Heart right ventricle (tissue), 16 donors: ENCODE results near the gene ARRB1. TPM values are rescaled to one million over a fixed set of nuclear protein-coding genes. Genes with fewer than 3 reads are reported as not detected.
A peak's percentile ranks its signal among the peaks of the same experiment; 100 is the strongest.
"Not testable (repeated sequence)": the region's sequence is repeated elsewhere in the genome, so short reads cannot be mapped to it uniquely, and the experiment has no call there.

Source experiments
- ATAC-seq, 8 donors: fragments of 200-7000 bp; cut with Tn5 transposase; one replicate each; pipeline ENCODE4 v1.9.1; 2020; ENCODE audit warnings: mild to moderate bottlenecking in 8 of 8, moderate library complexity in 8 of 8, moderate number of reproducible peaks in 1 of 8
- DNase-seq, 2 donors: peaks; one replicate each; pipeline ENCODE4 v3.0.0-alpha.2; 2020
- H3K27ac ChIP-seq, 10 donors: fragments of 200-600 bp; sonication (generic) in 2 of 10; one replicate each; pipeline versions ENCODE4 v1.5.0 to v1.8.0; 2020 to 2022; ENCODE audit warnings: mild to moderate bottlenecking in 3 of 10
- H3K27me3 ChIP-seq, 7 donors: fragments of 200-600 bp; one replicate each; pipeline ENCODE4 v1.8.0; 2021 to 2022; ENCODE audit warnings: mild to moderate bottlenecking in 2 of 7
- H3K36me3 ChIP-seq, 9 donors: fragments of 200-600 bp; sonication (generic) in 1 of 9; one replicate each; pipeline versions ENCODE4 v1.5.0 to v1.8.0; 2020 to 2022; ENCODE audit warnings: mild to moderate bottlenecking in 2 of 9
- H3K4me1 ChIP-seq, 9 donors: fragments of 200-600 bp; sonication (generic) in 1 of 9; one replicate each; pipeline versions ENCODE4 v1.5.0 to v1.8.0; 2020 to 2022; ENCODE audit warnings: mild to moderate bottlenecking in 4 of 9
- H3K4me3 ChIP-seq, 10 donors: fragments of 200-600 bp; sonication (generic) in 2 of 10; one replicate each; pipeline versions ENCODE4 v1.5.0 to v1.8.0; 2020 to 2022; ENCODE audit warnings: mild to moderate bottlenecking in 7 of 10, moderate library complexity in 2 of 10
- H3K9me3 ChIP-seq, 11 donors: fragments of 200-600 bp in 10 of 11; sonication (generic) in 2 of 11; one replicate each; pipeline versions ENCODE4 v1.5.0 to v1.8.0; 2013 to 2022; ENCODE audit warnings: mild to moderate bottlenecking in 2 of 11, control low read depth in 1 of 11, moderate library complexity in 1 of 11
- CTCF ChIP-seq, 9 donors: fragments of 200-600 bp; sonication (generic) in 2 of 9; IDR thresholded peaks; one replicate each; pipeline versions ENCODE4 v1.5.0 to v1.8.0; 2021 to 2022; ENCODE audit warnings: antibody characterized with exemption in 9 of 9, mild to moderate bottlenecking in 5 of 9, moderate library complexity in 1 of 9
- WGBS, 2 donors: extraction: QIAGEN DNeasy Blood & Tissue Kit; methylation state at CpG; one replicate each; pipeline ENCODE4 v1.1.7; 2013; ENCODE audit warnings: inconsistent platforms in 1 of 2; 5-methylcytosine and 5-hydroxymethylcytosine counted together
- intact Hi-C, 10 donors: fragments of 100-400 bp; cut with DNase I; formaldehyde crosslinking; loops; one replicate each; pipeline versions ENCODE4 v1.11.1 to v1.14.2; 2022
- polyA plus RNA-seq, 2 donors: library from polyadenylated mRNA; stranded (reverse); fragments of 200-250 nt; gene quantifications; one replicate each; pipeline ENCODE4 v1.2.3, GENCODE V29; 2013
- total RNA-seq, 10 donors: library from RNA; stranded (reverse); fragmentation: NEBNext Ultra II Directional in 3 of 10; extraction: Animal tissue kit (Norgen Biotek cat#: 25700) in 3 of 10; gene quantifications; one replicate each; pipeline versions ENCODE4 v1.2.1 to v1.2.4, GENCODE V29; 2021 to 2023
- donor health status: Arrhythmogenic right ventricular cardiomyopathy.
- donor health status: ischemic (EF 13 %, LVEDD 7.1; RV severe dilation, severe dysfunction).
- donor health status: healthy with polysubstance abuse.
- donor health status: DM: no; HTN: yes; CAD: no.
- donor health status: DM: no; HTN: no; CAD: no.
- donor health status: ischemic (EF 25% LVEDD 6.9; RV normal size, moderate dysfunction).
- donor health status: ischemic (EF 25% LVEDD 5.7; RV mildly dilated, moderate dysfunction).
- donor health status: healthy.
- donor health status: DM: yes; HTN: yes; CAD: no.
- donor health status: Ischemic cardiomyopathy.
- donor health status: ischemic (EF 35%, LVEDD 5.7; RV mildly dilated, moderate dysfunction).
- donor health status: nonischemic (EF 11% LVEDD 7.7; RV severe dilation, severe dysfunction).
- donor health status: DM: yes; HTN: yes; CAD: no.
- donor health status: PGD.
- donor health status: ischemic (EF 29% LVEDD 5.4; RV normal size, mild dysfunction).
- donor health status: nonischemic (EF 23%, LVEDD 6.1; RV moderate dilation, normal function).

ARRB1 gene
- total and polyA plus RNA-seq, 12 donors: 8.1 to 33.9 (median 19.9) TPM

- Histone ChIP-seq H3K36me3 (no peaks in the 10 kb centered on the region), H3K9me3 (peaks cover 0 to 22% (median 0%) of the 10 kb centered on the region in 11 donors), H3K27ac (no peak overlapping the region), H3K4me3 (no peak overlapping the region), H3K27me3 (no peaks in the 10 kb centered on the region), H3K4me1 (peaks cover 0 to 34% (median 0%) of the 10 kb centered on the region in 9 donors)
- intact Hi-C loops: no loop called here
- DNase-seq (no peak), ATAC-seq (peak in 3 of 8 donors; percentile 14 to 48 (median 34))
- 64 to 71% methylated on average over 8 of the region's 8 CpGs for WGBS, 2 donors
- TF ChIP-seq CTCF (IDR thresholded peaks at IDR 0.05): no peak
Observed at GRCh38 chr11:75371949-75372876, 20.8 kb upstream of the ARRB1 start.

GRCh38 chr11:75369560-75370255 lies 18.2 kb upstream of the ARRB1 start:
- DNase-seq: no peak
- intact Hi-C loops: no loop called here
- WGBS, 2 donors: 66 to 77% methylated on average over 6 of the region's 6 CpGs
- peaks cover 0 to 41% (median 0%) of the 10 kb centered on the region in 9 donors for H3K4me1 ChIP-seq
- H3K36me3 ChIP-seq: no peaks in the 10 kb centered on the region
- TF ChIP-seq CTCF (IDR thresholded peaks at IDR 0.05): no peak
- H3K4me3 ChIP-seq: no peak overlapping the region
- peaks cover 0 to 22% (median 0%) of the 10 kb centered on the region in 11 donors for H3K9me3 ChIP-seq
- peak overlapping the region in 1 of 10 donors; percentile 66 for H3K27ac ChIP-seq
- H3K27me3 ChIP-seq: no peaks in the 10 kb centered on the region
- peak in 6 of 8 donors; percentile 20 to 81 (median 50) for ATAC-seq

- peaks cover 0 to 32% (median 0%) of the 10 kb centered on the region in 9 donors for H3K4me1 ChIP-seq
- H3K4me3 ChIP-seq: not testable (repeated sequence)
Observed at GRCh38 chr11:75366826-75367225, 15.4 kb upstream of the ARRB1 start.

DNA sequence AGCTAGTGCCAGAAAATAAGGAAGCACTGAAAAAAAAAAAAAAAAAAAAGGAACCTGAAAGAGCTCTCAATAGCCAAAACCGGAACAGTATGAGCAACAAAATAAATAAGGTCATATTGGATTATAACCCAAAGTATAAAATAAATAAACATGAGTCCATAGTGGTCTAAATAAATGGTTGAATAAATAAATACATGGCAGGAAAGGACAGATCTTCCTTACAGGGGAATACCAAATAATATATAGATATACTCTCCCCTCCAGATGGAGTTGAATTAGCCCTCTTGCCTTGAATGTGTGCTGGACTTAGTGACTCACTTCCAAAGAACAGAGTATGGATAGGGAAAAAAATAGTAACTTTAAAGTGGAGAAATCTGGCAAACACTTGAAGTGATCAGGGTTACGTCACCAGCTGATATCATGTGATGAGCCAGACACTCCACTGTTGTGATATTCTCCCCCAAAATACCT lies 14.3 kb upstream of the ARRB1 start:
- intact Hi-C loops: no loop called here
- 52 to 56% methylated on average over 2 of the region's 2 CpGs for WGBS, 2 donors
- Histone ChIP-seq H3K4me3 (no peak overlapping the region), H3K9me3 (peaks cover 0 to 22% (median 0%) of the 10 kb centered on the region in 11 donors), H3K27me3 (no peaks in the 10 kb centered on the region), H3K27ac (peak overlapping the region in 1 of 10 donors; percentile 73), H3K36me3 (no peaks in the 10 kb centered on the region), H3K4me1 (peaks cover 0 to 29% (median 0%) of the 10 kb centered on the region in 9 donors)
- no peak for TF ChIP-seq CTCF (IDR thresholded peaks at IDR 0.05)
- DNase-seq (no peak), ATAC-seq (peak in 2 of 8 donors; percentile 21 to 42)

More at GRCh38 chr11:75366826-75367225, 15.4 kb upstream of the ARRB1 start:
- H3K27me3 ChIP-seq, H3K36me3 ChIP-seq, intact Hi-C loops, DNase-seq, H3K27ac ChIP-seq, ATAC-seq: not testable (repeated sequence)
- WGBS, 2 donors: 92% methylated on average over 5 of the region's 5 CpGs
- H3K9me3 ChIP-seq: peaks cover 0 to 22% (median 0%) of the 10 kb centered on the region in 11 donors

- H3K36me3 ChIP-seq, H3K4me3 ChIP-seq, DNase-seq, H3K4me1 ChIP-seq, H3K27me3 ChIP-seq, H3K9me3 ChIP-seq, intact Hi-C loops, ATAC-seq, H3K27ac ChIP-seq: not testable (repeated sequence)
- WGBS, 2 donors: 81 to 86% methylated on average over 4 of the region's 4 CpGs
Observed at GRCh38 chr11:75362285-75362684, 10.8 kb upstream of the ARRB1 start.
